CD8-positive, alpha-beta memory T cell (primary cell): ENCODE data around the gene ERCC5. TPM values are rescaled to one million over a fixed set of nuclear protein-coding genes. Genes with fewer than 3 reads are reported as not detected.

ENCODE experiments used
- CTCF ChIA-PET: fragments of 350-600 bp; sonication (Branson Sonifier 250); formaldehyde crosslinking; loops from one replicate; lab custom pipeline; 2021; ENCODE audit warnings: antibody characterized with exemption; lab: Charles Lee
- POLR2A ChIA-PET: fragments of 350-600 bp; sonication (Branson Sonifier 250); formaldehyde crosslinking; loops from one replicate; lab custom pipeline; 2021; ENCODE audit warnings: antibody characterized with exemption; lab: Charles Lee
- DNase-seq, 5 donors: peaks; one replicate each; pipeline versions ENCODE4 v3.0.0 to v3.0.0-alpha.2; 2020 to 2022; ENCODE audit warnings: mixed read lengths in 1 of 5
- H3K27ac ChIP-seq: one replicate; pipeline ENCODE4 v1.7.0; 2013; ENCODE audit warnings: low read depth, mild to moderate bottlenecking, low read length, moderate library complexity
- H3K27me3 ChIP-seq: 2 replicates; pipeline ENCODE4 v1.7.0; 2013; ENCODE audit warnings: low read length, mild to moderate bottlenecking; ENCODE audit not compliant: insufficient read depth, poor library complexity, severe bottlenecking
- H3K36me3 ChIP-seq: 2 replicates; pipeline ENCODE4 v1.7.0; 2013; ENCODE audit warnings: mild to moderate bottlenecking, low read length, moderate library complexity; ENCODE audit not compliant: insufficient read depth
- H3K4me1 ChIP-seq: 2 replicates; pipeline ENCODE4 v1.7.0; 2013; ENCODE audit warnings: mild to moderate bottlenecking, low read length, moderate library complexity; ENCODE audit not compliant: insufficient read depth
- H3K4me3 ChIP-seq: 2 replicates; pipeline ENCODE4 v1.7.0; 2013; ENCODE audit warnings: mild to moderate bottlenecking, low read length
- H3K9me3 ChIP-seq: 2 replicates; pipeline ENCODE4 v1.7.0; 2013; ENCODE audit warnings: mild to moderate bottlenecking, low read length
- H3K27ac Mint-ChIP-seq, 8 donors: one replicate each; pipeline ENCODE4 v1.8.0; 2020 to 2021; ENCODE audit warnings: mixed read lengths in 8 of 8, mild to moderate bottlenecking in 6 of 8, inconsistent platforms in 3 of 8, moderate library complexity in 3 of 8
- H3K27me3 Mint-ChIP-seq, 2 donors: one replicate each; pipeline ENCODE4 v1.8.0; 2020 to 2021; ENCODE audit warnings: mixed read lengths in 2 of 2, mild to moderate bottlenecking in 1 of 2, moderate library complexity in 1 of 2
- H3K36me3 Mint-ChIP-seq, 3 donors: one replicate each; pipeline ENCODE4 v1.8.0; 2020 to 2021; ENCODE audit warnings: mixed read lengths in 3 of 3, inconsistent platforms in 1 of 3, mild to moderate bottlenecking in 1 of 3
- H3K4me1 Mint-ChIP-seq, 3 donors: one replicate each; pipeline ENCODE4 v1.8.0; 2020 to 2021; ENCODE audit warnings: mixed read lengths in 3 of 3, inconsistent platforms in 1 of 3, mild to moderate bottlenecking in 1 of 3
- H3K4me3 Mint-ChIP-seq, 7 donors: one replicate each; pipeline ENCODE4 v1.8.0; 2020 to 2021; ENCODE audit warnings: mixed read lengths in 7 of 7, mild to moderate bottlenecking in 6 of 7, moderate library complexity in 4 of 7, inconsistent platforms in 2 of 7
- H3K9me3 Mint-ChIP-seq, 5 donors: one replicate each; pipeline ENCODE4 v1.8.0; 2020 to 2022; ENCODE audit warnings: mixed read lengths in 5 of 5, mild to moderate bottlenecking in 3 of 5, moderate library complexity in 2 of 5, inconsistent platforms in 1 of 5
- polyA plus RNA-seq: library from polyadenylated mRNA; unstranded; fragments of 300-500 nt; fragmentation: Illumina TruSeq; gene quantifications from one replicate; pipeline ENCODE4 v1.2.3, GENCODE V29; 2021
- total RNA-seq, 2 experiments: library from RNA; stranded (reverse); gene quantifications; one replicate each; pipeline ENCODE4 v1.2.3, GENCODE V29; 2021

Gene ERCC5
- total and polyA plus RNA-seq, 3 experiments from 2014 or later, result 48.0 to 60.3 (median 48.8) TPM

DNA sequence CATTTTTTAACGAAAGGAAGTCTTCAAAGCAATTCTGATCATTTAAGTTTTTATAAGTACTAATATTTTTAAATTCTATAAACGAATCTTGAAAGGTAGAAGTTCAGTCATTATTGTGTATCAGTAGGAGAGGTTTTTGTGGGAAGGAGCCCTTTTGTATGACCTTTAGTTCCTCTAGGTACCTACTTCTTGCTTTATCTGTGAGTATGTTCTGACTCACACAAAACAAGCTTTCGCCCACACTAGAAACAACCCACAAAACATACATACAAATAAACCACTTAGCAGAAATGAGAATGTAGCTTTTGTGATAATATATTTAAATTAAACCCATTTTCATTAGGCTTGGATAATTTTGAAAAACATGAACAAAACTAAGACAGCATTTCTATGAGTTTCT is 27.8 kb downstream of the ERCC5 start:
- H3K9me3 ChIP-seq, result no peaks in the 10 kb centered on the region
- Mint-ChIP-seq H3K9me3 (no peaks in the 10 kb centered on the region), H3K4me1 (peaks cover 16 to 36% (median 31%) of the 10 kb centered on the region in 3 donors), H3K27ac (peak overlapping the region in 1 of 8 donors; percentile 36), H3K4me3 (no peak overlapping the region), H3K27me3 (no peaks in the 10 kb centered on the region), H3K36me3 (peaks cover 18 to 85% (median 32%) of the 10 kb centered on the region in 3 donors)
- ChIA-PET CTCF (interaction anchor here (2.0 kb wide), 1 partner anchor 7 kb away, joined by 5 read pairs; no protein-coding TSS in a partner anchor), POLR2A (interaction anchor here (0.7 kb wide), 1 partner anchor 28 kb away, joined by 3 read pairs; no protein-coding TSS in a partner anchor)
- no peak for DNase-seq
- no peaks in the 10 kb centered on the region for H3K27me3 ChIP-seq
- H3K4me1 ChIP-seq, result peaks cover 11% of the 10 kb centered on the region
- peaks cover 18% of the 10 kb centered on the region for H3K36me3 ChIP-seq
- H3K27ac ChIP-seq, result no peak overlapping the region
- H3K4me3 ChIP-seq, result no peak overlapping the region

DNA sequence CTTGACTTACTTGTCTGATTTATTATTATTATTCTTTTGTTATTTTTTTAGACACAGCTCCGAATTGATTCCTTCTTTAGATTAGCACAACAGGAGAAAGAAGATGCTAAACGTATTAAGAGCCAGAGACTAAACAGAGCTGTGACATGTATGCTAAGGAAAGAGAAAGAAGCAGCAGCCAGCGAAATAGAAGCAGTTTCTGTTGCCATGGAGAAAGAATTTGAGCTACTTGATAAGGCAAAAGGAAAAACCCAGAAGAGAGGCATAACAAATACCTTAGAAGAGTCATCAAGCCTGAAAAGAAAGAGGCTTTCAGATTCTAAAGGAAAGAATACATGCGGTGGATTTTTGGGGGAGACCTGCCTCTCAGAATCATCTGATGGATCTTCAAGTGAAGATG is 29.4 kb downstream of the ERCC5 start:
- Mint-ChIP-seq H3K36me3 (peaks cover 18 to 70% (median 33%) of the 10 kb centered on the region in 3 donors), H3K27ac (peak overlapping the region in 1 of 8 donors; percentile 5), H3K4me3 (no peak overlapping the region), H3K4me1 (peaks cover 10 to 26% (median 20%) of the 10 kb centered on the region in 3 donors), H3K9me3 (no peaks in the 10 kb centered on the region), H3K27me3 (no peaks in the 10 kb centered on the region)
- DNase-seq, result no peak
- Histone ChIP-seq H3K36me3 (peaks cover 14% of the 10 kb centered on the region), H3K9me3 (no peaks in the 10 kb centered on the region), H3K27me3 (no peaks in the 10 kb centered on the region), H3K4me3 (no peak overlapping the region), H3K27ac (no peak overlapping the region), H3K4me1 (peaks cover 9% of the 10 kb centered on the region)
- POLR2A ChIA-PET, result interaction anchor here (0.6 kb wide), 1 partner anchor 243 kb away, joined by 3 read pairs; no protein-coding TSS in a partner anchor
- CTCF ChIA-PET, result interaction anchor here (0.7 to 1.6 kb wide), 4 partner anchors 11 to 283 kb away, joined by 3 to 4 read pairs (median 4); no protein-coding TSS in a partner anchor

DNA sequence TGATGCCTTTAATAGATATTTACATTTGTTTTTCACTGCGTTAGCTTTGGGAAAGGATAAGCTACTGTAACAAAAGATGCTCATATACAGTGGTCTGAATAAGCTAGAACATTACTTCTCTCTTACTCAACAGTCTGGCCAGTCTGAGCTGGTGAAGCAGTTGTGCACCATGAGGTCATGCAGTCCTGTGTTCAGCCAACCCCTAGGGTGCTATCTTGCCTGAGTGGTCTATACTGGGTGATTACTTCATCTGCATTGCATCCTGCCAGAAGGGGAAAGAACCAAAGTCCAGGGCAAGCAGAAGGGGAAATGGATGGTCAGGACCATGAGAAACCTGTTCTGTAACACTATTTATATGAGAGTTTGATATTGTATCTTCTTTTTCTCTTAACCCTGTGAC is 31.5 kb downstream of the ERCC5 start:
- POLR2A ChIA-PET, result interaction anchor here (0.7 kb wide), 1 partner anchor 88 kb away, joined by 3 read pairs; no protein-coding TSS in a partner anchor
- Mint-ChIP-seq H3K27me3 (no peaks in the 10 kb centered on the region), H3K27ac (peak overlapping the region in 2 of 8 donors; percentile 21 to 29), H3K36me3 (peaks cover 17 to 60% (median 36%) of the 10 kb centered on the region in 3 donors), H3K4me3 (no peak overlapping the region), H3K9me3 (no peaks in the 10 kb centered on the region), H3K4me1 (peaks cover 2 to 12% (median 5%) of the 10 kb centered on the region in 3 donors)
- Histone ChIP-seq H3K4me3 (no peak overlapping the region), H3K4me1 (no peaks in the 10 kb centered on the region), H3K27me3 (no peaks in the 10 kb centered on the region), H3K27ac (no peak overlapping the region), H3K9me3 (no peaks in the 10 kb centered on the region), H3K36me3 (peaks cover 10% of the 10 kb centered on the region)
- DNase-seq, result no peak
- CTCF ChIA-PET, result interaction anchor here (1.0 kb wide), 1 partner anchor 13 kb away, joined by 3 read pairs; no protein-coding TSS in a partner anchor

DNA sequence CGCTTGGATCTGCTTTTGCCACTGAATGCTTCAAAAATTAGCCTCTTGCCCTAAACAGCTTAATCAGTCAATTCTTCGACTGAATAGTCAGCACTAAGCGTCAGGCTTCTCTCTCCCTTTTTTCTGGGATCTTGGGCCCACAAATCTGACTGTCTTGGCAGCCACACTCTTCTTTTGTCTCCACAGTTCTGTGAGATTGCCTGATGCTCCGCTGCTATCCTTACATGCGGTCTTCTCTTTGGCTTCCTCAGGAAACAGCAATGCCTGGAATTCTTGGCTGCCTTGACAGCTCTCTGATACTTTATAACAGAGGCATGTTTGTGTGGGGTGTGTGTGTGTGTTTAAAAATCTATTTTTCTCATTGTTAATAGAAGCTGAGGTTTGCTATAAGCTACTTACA is 32.6 kb downstream of the ERCC5 start:
- POLR2A ChIA-PET, result no interaction called here
- H3K27me3 ChIP-seq, result no peaks in the 10 kb centered on the region

DNA sequence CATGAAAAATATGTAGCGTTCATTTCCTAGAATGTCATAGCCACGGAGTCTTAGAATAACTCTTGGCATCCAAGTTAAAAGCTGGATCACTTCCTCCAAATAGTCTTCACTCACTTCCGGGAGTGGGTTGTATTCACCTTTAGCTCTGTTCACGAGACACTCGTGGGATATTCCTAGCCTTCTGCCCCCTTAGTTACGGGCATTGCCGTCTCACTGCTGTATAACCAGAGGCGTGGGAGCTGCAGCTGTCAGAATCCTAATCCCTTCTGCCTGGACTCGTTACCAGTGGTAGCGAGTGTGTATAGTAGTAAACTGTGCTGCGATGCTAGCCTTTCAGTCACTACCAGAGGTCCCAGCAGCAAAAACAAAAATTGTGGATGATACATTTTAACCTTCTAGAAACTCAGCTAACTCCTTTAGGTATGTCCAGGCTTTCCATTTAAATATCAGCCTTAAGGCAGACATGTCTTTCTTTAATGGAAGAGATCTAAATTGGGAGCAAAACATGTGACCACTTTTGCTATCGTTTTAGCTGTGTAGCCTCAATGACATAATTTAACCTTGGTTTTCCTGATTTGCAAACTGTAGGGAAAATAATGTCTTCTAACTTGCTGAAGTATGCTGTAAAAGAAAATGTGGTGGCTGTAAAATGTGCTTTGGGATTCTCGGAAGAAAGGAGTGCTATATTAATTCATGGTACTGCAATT is 34.1 kb downstream of the ERCC5 start:
- Histone ChIP-seq H3K27me3 (no peaks in the 10 kb centered on the region), H3K27ac (no peak overlapping the region), H3K4me3 (no peak overlapping the region), H3K4me1 (no peaks in the 10 kb centered on the region), H3K9me3 (no peaks in the 10 kb centered on the region), H3K36me3 (no peaks in the 10 kb centered on the region)
- Mint-ChIP-seq H3K36me3 (peaks cover 8 to 42% (median 38%) of the 10 kb centered on the region in 3 donors), H3K27ac (peak overlapping the region in 1 of 8 donors; percentile 52), H3K9me3 (no peaks in the 10 kb centered on the region), H3K27me3 (no peaks in the 10 kb centered on the region), H3K4me3 (no peak overlapping the region), H3K4me1 (peaks cover 0 to 4% (median 0%) of the 10 kb centered on the region in 3 donors)
- no peak for DNase-seq
- CTCF ChIA-PET, result interaction anchor here (2.1 kb wide), 1 partner anchor 10 kb away, joined by 7 read pairs; no protein-coding TSS in a partner anchor
- POLR2A ChIA-PET, result interaction anchor here (0.5 kb wide), 1 partner anchor 202 kb away, joined by 3 read pairs; no protein-coding TSS in a partner anchor

More for the DNA sequence above, 32.6 kb downstream of the ERCC5 start:
- Mint-ChIP-seq H3K27ac (peak overlapping the region in 3 of 8 donors; percentile 13 to 33 (median 28)), H3K27me3 (no peaks in the 10 kb centered on the region), H3K4me1 (peaks cover 0 to 3% (median 3%) of the 10 kb centered on the region in 3 donors), H3K9me3 (no peaks in the 10 kb centered on the region), H3K36me3 (peaks cover 11 to 50% (median 36%) of the 10 kb centered on the region in 3 donors), H3K4me3 (no peak overlapping the region)
- H3K4me3 ChIP-seq, result no peak overlapping the region
- no peaks in the 10 kb centered on the region for H3K36me3 ChIP-seq
- H3K9me3 ChIP-seq, result no peaks in the 10 kb centered on the region
- DNase-seq, result no peak
- no peaks in the 10 kb centered on the region for H3K4me1 ChIP-seq
- H3K27ac ChIP-seq, result no peak overlapping the region
- CTCF ChIA-PET, result no interaction called here

DNA sequence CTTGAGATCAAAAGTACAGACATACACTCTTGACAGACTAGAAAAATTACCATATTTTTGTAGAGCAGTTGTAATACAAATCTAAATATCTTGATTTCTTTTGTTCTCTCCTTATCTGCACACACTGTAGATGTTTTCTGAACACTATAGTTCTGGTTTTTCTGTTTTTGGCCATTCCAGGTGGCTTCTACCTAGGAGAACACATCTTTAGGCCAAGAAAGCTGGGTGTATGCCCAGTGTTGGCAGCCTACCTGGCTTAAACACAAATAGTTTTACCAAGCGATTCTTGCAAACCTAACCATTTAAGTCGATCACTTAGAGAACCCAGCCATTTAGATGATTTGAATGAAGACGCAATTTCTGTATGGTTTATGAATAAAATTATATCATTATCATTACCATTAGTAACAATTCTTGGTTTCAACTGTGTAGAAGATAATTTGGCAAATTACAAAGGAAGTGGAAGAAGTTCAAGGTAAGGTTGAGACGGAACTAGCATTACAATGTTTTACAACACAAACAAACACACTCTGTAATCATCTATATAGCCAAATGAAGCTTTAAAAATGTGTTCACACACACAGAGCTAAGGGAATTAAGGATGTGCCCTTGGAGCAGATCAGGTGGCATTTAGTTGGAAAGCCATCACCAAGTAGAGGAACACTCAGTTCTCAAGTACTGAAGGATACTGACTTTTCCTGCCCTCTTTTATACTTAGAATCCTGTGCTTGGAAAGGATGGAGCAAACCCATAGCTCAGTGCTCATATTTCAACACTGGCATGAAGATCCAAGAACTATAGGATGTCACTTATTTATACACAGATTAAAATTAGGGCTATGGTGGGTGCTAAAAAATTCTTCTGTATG is 36.2 kb downstream of the ERCC5 start:
- peaks cover 0 to 4% (median 0%) of the 10 kb centered on the region in 3 donors for H3K4me1 Mint-ChIP-seq
- Histone ChIP-seq H3K36me3 (no peaks in the 10 kb centered on the region), H3K27ac (no peak overlapping the region), H3K27me3 (no peaks in the 10 kb centered on the region), H3K4me1 (no peaks in the 10 kb centered on the region), H3K9me3 (no peaks in the 10 kb centered on the region), H3K4me3 (no peak overlapping the region)
- no peaks in the 10 kb centered on the region for H3K27me3 Mint-ChIP-seq
- ChIA-PET CTCF (interaction anchor here (1.0 to 1.5 kb wide), 2 partner anchors 9 to 87 kb away, joined by 3 to 5 read pairs; no protein-coding TSS in a partner anchor), POLR2A (no interaction called here)
- peaks cover 0 to 21% (median 21%) of the 10 kb centered on the region in 3 donors for H3K36me3 Mint-ChIP-seq
- H3K4me3 Mint-ChIP-seq, result no peak overlapping the region
- H3K9me3 Mint-ChIP-seq, result no peaks in the 10 kb centered on the region
- no peak for DNase-seq
- peak overlapping the region in 2 of 8 donors; percentile 22 to 30 for H3K27ac Mint-ChIP-seq

DNA sequence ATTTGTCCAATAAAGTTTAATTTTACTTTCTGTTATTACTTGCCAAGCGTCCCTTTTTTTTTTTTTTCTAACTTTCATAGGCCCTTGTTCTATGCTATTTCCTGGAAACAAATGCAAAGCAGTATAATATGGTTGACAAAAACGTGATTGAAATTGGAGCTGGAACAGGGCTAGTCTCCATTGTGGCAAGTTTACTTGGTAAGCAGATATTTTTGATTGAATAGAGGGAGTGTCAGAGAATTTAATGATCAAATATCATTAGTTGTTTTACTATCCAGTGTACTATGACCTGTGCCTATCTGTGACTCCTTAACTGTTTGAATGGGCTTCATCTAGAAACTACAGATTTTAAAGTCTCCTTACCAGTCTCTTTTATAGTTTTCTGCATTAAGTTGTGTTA is 46.7 kb downstream of the ERCC5 start:
- Histone ChIP-seq H3K27me3 (no peaks in the 10 kb centered on the region), H3K4me3 (no peak overlapping the region), H3K4me1 (no peaks in the 10 kb centered on the region), H3K9me3 (no peaks in the 10 kb centered on the region), H3K36me3 (no peaks in the 10 kb centered on the region), H3K27ac (no peak overlapping the region)
- ChIA-PET POLR2A (no interaction called here), CTCF (no interaction called here)
- no peak for DNase-seq
- no peak overlapping the region for H3K27ac Mint-ChIP-seq
- no peaks in the 10 kb centered on the region for H3K9me3 Mint-ChIP-seq
- no peaks in the 10 kb centered on the region for H3K4me1 Mint-ChIP-seq
- no peaks in the 10 kb centered on the region for H3K27me3 Mint-ChIP-seq
- no peak overlapping the region for H3K4me3 Mint-ChIP-seq
- peaks cover 0 to 1% (median 0%) of the 10 kb centered on the region in 3 donors for H3K36me3 Mint-ChIP-seq
